Measurements from ENCODE around the gene ABCA8.

DNA sequence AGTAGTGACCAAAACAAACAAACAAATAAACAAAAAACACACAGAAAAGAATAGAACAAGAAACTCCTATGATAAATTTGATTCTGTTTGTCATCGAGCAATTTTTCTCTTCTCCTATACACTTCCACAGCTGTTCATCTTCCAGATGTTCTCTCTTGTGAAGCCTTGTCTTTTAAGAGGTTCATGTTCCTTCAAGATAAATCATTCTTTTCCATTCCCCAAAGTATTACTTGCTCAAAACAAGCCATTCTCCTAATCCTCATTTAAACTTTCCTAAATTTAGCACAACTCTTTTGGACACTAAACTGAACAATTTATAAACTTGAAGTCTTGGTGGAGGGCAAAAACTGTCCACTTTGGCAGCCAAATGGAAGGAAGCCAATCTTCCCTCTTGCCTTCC, 103.3 kb downstream of the ABCA8 start:
- TF ChIP-seq CBX5 (IDR thresholded peaks at IDR 0.05; ENCODE audit: low read depth, low read length) (no peak), POLR2AphosphoS5 (IDR thresholded peaks at IDR 0.05; ENCODE audit: low read depth, low read length) (no peak), JUND (IDR thresholded peaks at IDR 0.05; ENCODE audit: low read length) (no peak), POLR2A (IDR thresholded peaks at IDR 0.05; ENCODE audit: control extremely low read depth in 1 of 2, low read depth in 2 of 2, low read length in 2 of 2) (no peak), RAD21 (IDR thresholded peaks at IDR 0.05 in 1 of 2, conservative IDR thresholded peaks at IDR 0.05 in 1 of 2; ENCODE audit: low read depth in 2 of 2, low read length in 2 of 2) (no peak), TAF7 (optimal IDR thresholded peaks at IDR 0.05; ENCODE audit: borderline replicate concordance, low read depth, low read length) (no peak), CEBPB (IDR thresholded peaks at IDR 0.05; ENCODE audit: low read depth, low read length) (no peak), TAF1 (IDR thresholded peaks at IDR 0.05; ENCODE audit: low read depth, low read length) (no peak), CBX8 (IDR thresholded peaks at IDR 0.05; ENCODE audit: borderline replicate concordance, low read depth, low read length) (no peak), TBP (IDR thresholded peaks at IDR 0.05; ENCODE audit: low read depth, low read length) (no peak), CHD2 (IDR thresholded peaks at IDR 0.05; ENCODE audit: low read length) (no peak)
- TF ChIP-seq, protein P1, sequence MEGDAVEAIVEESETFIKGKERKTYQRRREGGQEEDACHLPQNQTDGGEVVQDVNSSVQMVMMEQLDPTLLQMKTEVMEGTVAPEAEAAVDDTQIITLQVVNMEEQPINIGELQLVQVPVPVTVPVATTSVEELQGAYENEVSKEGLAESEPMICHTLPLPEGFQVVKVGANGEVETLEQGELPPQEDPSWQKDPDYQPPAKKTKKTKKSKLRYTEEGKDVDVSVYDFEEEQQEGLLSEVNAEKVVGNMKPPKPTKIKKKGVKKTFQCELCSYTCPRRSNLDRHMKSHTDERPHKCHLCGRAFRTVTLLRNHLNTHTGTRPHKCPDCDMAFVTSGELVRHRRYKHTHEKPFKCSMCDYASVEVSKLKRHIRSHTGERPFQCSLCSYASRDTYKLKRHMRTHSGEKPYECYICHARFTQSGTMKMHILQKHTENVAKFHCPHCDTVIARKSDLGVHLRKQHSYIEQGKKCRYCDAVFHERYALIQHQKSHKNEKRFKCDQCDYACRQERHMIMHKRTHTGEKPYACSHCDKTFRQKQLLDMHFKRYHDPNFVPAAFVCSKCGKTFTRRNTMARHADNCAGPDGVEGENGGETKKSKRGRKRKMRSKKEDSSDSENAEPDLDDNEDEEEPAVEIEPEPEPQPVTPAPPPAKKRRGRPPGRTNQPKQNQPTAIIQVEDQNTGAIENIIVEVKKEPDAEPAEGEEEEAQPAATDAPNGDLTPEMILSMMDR (IDR thresholded peaks at IDR 0.05; ENCODE audit: control extremely low read depth in 1 of 3, insufficient read depth in 1 of 3, low read depth in 1 of 3, low read length in 3 of 3): no peak
- TF ChIP-seq, protein P2, sequence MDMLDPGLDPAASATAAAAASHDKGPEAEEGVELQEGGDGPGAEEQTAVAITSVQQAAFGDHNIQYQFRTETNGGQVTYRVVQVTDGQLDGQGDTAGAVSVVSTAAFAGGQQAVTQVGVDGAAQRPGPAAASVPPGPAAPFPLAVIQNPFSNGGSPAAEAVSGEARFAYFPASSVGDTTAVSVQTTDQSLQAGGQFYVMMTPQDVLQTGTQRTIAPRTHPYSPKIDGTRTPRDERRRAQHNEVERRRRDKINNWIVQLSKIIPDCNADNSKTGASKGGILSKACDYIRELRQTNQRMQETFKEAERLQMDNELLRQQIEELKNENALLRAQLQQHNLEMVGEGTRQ (IDR thresholded peaks at IDR 0.05; ENCODE audit: low read length): no peak
